ENCODE results near the gene PITPNC1.

GRCh38 chr17:67549820-67550219 is 172.7 kb downstream of the PITPNC1 start:
- no peak for TF ChIP-seq CTCF (conservative IDR thresholded peaks at IDR 0.05 in 1 of 2, IDR thresholded peaks at IDR 0.05 in 1 of 2; ENCODE audit: extremely low read depth in 1 of 2, insufficient read depth in 1 of 2, low read depth in 1 of 2, low read length in 2 of 2)
- no peak for TF ChIP-seq EZH2 (IDR thresholded peaks at IDR 0.05; ENCODE audit: borderline replicate concordance, low read length)
